ENCODE results near the gene IPO4. TPM values are rescaled to one million over a fixed set of nuclear protein-coding genes. Genes with fewer than 3 reads are reported as not detected.
"Not testable (repeated sequence)": the region's sequence is repeated elsewhere in the genome, so short reads cannot be mapped to it uniquely, and the experiment has no call there.

The IPO4 gene
- total RNA-seq, 4 donors from 2014 or later = 28.1 to 49.0 (median 31.3) TPM

DNA sequence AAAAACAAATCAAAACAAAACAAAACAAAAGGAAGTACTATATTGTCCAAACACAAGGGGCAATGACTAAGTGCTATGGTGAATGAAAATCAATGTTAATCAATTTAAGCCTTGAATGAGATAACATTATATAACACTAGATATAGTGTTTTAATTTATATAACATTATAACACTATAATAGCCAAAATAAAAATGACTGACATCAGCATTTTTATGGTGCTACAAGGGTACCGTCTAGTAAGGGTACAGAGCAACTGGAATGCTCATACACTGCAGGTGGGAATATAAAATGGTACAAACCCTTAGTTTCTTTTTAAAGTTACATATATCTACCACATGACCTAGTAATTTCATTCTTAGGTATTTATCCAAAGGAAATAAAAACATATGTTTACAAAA lies 37.9 kb upstream of the IPO4 start:
- Histone ChIP-seq H3K36me3 (no peaks in the 10 kb centered on the region), H3K4me1 (peaks cover 11 to 26% of the 10 kb centered on the region in 2 donors), H3K9me3 (no peaks in the 10 kb centered on the region), H3K27me3 (no peaks in the 10 kb centered on the region), H3K4me3 (replicated peaks in 1 of 3) (no peak overlapping the region), H3K27ac (no peak overlapping the region)
- no peak for TF ChIP-seq POLR2A (IDR thresholded peaks at IDR 0.05)
- TF ChIP-seq, protein P1, sequence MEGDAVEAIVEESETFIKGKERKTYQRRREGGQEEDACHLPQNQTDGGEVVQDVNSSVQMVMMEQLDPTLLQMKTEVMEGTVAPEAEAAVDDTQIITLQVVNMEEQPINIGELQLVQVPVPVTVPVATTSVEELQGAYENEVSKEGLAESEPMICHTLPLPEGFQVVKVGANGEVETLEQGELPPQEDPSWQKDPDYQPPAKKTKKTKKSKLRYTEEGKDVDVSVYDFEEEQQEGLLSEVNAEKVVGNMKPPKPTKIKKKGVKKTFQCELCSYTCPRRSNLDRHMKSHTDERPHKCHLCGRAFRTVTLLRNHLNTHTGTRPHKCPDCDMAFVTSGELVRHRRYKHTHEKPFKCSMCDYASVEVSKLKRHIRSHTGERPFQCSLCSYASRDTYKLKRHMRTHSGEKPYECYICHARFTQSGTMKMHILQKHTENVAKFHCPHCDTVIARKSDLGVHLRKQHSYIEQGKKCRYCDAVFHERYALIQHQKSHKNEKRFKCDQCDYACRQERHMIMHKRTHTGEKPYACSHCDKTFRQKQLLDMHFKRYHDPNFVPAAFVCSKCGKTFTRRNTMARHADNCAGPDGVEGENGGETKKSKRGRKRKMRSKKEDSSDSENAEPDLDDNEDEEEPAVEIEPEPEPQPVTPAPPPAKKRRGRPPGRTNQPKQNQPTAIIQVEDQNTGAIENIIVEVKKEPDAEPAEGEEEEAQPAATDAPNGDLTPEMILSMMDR (IDR thresholded peaks at IDR 0.05) = no peak
- intact Hi-C loops (cut with DNase I) = no loop called here
- no peak for DNase-seq
- 73 to 86% methylated on average over 1 of the region's 1 CpG for WGBS, 2 donors

DNA sequence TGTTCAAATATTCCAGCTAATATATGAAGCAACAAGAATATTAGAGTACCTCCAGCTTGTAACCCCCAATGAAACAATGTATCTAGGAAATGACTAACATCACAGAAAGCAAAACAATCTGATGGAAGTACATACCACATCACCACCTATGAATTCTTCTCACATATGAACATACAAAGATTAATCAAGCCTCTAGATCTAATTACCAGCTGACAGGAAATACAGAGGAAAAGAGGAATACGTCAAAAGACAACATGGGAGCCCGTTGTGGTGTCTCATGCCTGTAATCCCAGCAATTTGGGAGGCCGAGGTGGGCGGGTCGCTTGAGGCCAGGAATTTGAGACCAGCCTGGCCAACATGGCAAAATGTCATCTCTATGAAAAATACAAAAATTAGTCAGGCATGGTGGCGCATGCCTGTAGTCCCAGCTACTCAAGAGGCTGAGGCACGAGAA lies 36.0 kb upstream of the IPO4 start:
- TF ChIP-seq POLR2A (IDR thresholded peaks at IDR 0.05) = no peak
- TF ChIP-seq, protein P1 (IDR thresholded peaks at IDR 0.05) = no peak
- Histone ChIP-seq H3K36me3 (no peaks in the 10 kb centered on the region), H3K27me3 (no peaks in the 10 kb centered on the region), H3K4me1 (peaks cover 6 to 16% of the 10 kb centered on the region in 2 donors), H3K4me3 (replicated peaks in 1 of 3) (no peak overlapping the region), H3K27ac (peak overlapping the region; percentile 3 to 56 (median 46)), H3K9me3 (no peaks in the 10 kb centered on the region)
- intact Hi-C loops (cut with DNase I) = no loop called here
- DNase-seq = peak; percentile 42 to 61
- WGBS, 2 donors = 58 to 61% methylated on average over 7 of the region's 7 CpGs

DNA sequence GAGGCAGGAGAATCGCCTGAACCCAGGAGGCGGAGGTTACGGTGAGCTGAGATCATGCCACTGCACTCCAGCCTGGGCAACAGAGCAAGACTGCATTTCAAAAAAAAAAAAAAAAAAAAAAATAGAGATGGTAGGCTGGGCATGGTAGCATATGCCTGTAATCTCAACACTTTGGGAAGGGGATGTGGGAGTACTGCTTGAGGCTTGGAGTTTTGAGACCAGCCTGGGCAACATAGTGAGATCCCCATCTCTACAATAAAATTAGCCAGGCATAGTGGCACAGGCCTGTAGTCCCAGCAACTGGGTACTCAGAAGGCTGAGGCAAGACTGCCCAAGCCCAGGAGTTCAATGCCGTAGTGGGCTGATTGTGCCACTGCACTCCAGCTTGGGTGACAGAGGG lies 34.4 kb upstream of the IPO4 start:
- H3K36me3 ChIP-seq; H3K27ac ChIP-seq; H3K27me3 ChIP-seq; H3K4me3 ChIP-seq (replicated peaks in 1 of 3); H3K9me3 ChIP-seq; intact Hi-C loops (cut with DNase I); DNase-seq: not testable (repeated sequence)
- peaks cover 6 to 16% of the 10 kb centered on the region in 2 donors for H3K4me1 ChIP-seq
- WGBS, 2 donors = 99 to 100% methylated on average over 4 of the region's 4 CpGs

DNA sequence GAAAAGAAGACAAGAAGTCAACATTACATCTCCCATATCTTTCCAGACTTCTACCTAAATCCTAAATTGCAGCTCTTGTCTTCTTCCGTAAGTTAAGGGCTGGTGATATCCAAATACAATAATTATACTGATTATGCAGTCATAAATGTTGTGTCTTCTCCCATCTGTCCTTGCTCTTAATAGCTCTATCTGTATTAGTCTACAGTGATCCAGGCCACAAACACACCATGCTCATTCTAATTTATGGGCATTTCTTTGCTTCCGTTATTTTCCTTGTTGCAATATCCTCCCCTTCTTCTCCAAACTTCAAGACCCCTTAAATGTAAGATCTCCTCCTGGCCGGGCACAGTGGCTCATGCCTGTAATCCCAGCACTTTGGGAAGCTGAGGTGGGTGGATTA lies 30.9 kb upstream of the IPO4 start:
- H3K36me3 ChIP-seq = no peaks in the 10 kb centered on the region
- WGBS, 2 donors = 59 to 63% methylated on average over 3 of the region's 3 CpGs
- no peak overlapping the region for H3K27ac ChIP-seq
- TF ChIP-seq POLR2A (IDR thresholded peaks at IDR 0.05) = no peak
- TF ChIP-seq, protein P1 (IDR thresholded peaks at IDR 0.05) = no peak
- no peaks in the 10 kb centered on the region for H3K27me3 ChIP-seq
- no peaks in the 10 kb centered on the region for H3K9me3 ChIP-seq
- no peak overlapping the region for H3K4me3 ChIP-seq (replicated peaks in 1 of 3)
- DNase-seq = no peak
- intact Hi-C loops (cut with DNase I) = no loop called here
- H3K4me1 ChIP-seq = peaks cover 2 to 16% of the 10 kb centered on the region in 2 donors

DNA sequence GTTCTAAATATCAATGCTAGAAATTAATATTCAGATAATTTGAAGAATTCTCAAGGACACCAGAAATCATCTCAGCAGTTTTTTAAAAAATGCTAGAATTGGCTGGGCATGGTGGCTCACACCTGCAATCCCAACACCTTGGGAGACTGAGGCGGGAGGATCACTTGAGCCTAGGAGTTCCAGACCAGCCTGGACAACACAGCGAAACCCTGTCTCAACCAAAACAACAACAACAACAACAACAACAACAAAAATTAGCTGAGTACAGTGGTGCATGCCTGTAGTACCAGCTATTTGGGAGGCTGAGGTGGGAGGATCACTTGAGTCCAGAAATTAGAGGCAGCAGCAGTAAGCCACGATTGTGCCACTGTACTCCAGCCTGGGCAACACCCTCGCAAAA lies 30.5 kb upstream of the IPO4 start:
- no peak for DNase-seq
- H3K27ac ChIP-seq = no peak overlapping the region
- H3K4me1 ChIP-seq = peaks cover 0 to 15% of the 10 kb centered on the region in 2 donors
- H3K36me3 ChIP-seq = no peaks in the 10 kb centered on the region
- no peaks in the 10 kb centered on the region for H3K9me3 ChIP-seq
- H3K4me3 ChIP-seq (replicated peaks in 1 of 3) = no peak overlapping the region
- intact Hi-C loops (cut with DNase I) = no loop called here
- 90 to 97% methylated on average over 4 of the region's 4 CpGs for WGBS, 2 donors
- no peaks in the 10 kb centered on the region for H3K27me3 ChIP-seq
- no peak for TF ChIP-seq POLR2A (IDR thresholded peaks at IDR 0.05)
- TF ChIP-seq, protein P1 (IDR thresholded peaks at IDR 0.05) = no peak

DNA sequence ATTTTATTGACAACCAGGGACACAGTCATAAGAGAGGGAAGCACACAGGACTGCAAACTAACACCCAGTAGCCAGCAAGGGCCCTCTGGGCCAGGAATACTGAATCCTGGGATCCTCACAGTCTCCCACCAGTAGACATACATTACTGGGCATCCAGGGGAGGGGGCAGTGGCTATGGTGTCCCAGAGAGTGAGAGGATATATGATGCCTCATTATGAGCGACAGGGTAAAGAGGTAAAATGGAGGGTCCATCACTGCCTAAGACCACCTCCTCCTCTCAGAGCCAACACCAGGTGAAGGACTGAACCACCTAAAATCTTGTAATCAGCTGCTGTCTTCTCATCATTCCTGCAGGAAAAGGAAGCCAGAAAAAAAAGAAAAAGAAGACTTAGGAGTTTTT lies 28.3 kb upstream of the IPO4 start:
- H3K27me3 ChIP-seq; intact Hi-C loops (cut with DNase I); H3K36me3 ChIP-seq; H3K27ac ChIP-seq; H3K9me3 ChIP-seq; DNase-seq; H3K4me3 ChIP-seq (replicated peaks in 1 of 3): not testable (repeated sequence)
- WGBS, 2 donors = 87 to 92% methylated on average over 1 of the region's 1 CpG
- H3K4me1 ChIP-seq = peaks cover 0 to 28% of the 10 kb centered on the region in 2 donors
